Astrocyte (in vitro differentiated cells and primary cell): ENCODE data around the gene TSC2.
A peak's percentile ranks its signal among the peaks of the same experiment; 100 is the strongest.

Source experiments
- CTCF ChIP-seq: IDR thresholded peaks from 2 replicates; pipeline ENCODE4 v1.5.1; 2011; ENCODE audit warnings: low read depth, mild to moderate bottlenecking, inconsistent platforms, low read length, moderate library complexity; ENCODE audit not compliant: insufficient read depth
- EZH2 ChIP-seq: IDR thresholded peaks from 2 replicates; pipeline ENCODE4 v1.6.1; 2012; ENCODE audit warnings: mild to moderate bottlenecking, low read length, inconsistent platforms; ENCODE audit not compliant: insufficient read depth

DNA sequence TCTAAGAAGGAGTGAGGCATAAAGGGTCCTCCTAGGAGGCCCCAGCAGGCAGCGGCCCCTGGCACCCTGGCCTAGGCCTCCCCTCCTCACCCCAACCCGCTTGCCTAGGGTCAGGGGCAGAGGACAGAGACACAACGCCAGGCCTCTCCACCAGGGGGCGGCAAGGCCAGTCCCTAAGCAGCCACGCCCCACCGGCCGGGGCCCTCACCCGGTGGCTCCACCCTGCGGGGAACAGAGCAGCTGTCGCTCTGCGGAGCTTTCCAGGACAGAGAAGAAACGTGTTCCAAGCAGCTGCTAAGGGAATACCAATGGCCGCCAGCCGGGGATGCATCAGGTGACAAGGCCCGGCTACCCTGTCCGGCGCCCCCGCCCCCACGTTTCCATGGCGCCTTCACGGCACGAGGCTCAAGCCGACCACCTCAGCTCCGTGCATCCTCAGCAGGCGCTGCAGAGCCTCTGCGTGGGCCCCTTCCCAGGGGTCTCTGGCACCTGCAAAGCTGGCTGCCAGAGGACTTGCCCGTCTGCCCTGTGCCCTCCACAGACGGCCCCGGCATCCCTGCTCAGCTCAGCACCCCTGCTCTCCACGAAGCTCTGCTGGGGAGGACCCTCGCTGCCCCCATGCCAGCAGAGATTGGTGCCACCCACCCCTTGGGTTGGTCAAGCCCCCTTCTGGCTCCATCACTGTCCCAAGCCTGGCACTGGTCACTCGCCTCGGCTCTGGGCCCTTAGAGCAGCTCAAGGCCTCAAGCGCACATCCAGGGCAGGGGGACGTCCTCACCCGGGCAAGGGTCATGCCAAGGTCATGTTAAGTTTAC, 43.8 kb upstream of the TSC2 start:
- TF ChIP-seq CTCF (peak; percentile 66), EZH2 (no peak)
